ENCODE data around the gene TMEM212. TPM values are rescaled to one million over a fixed set of nuclear protein-coding genes. Genes with fewer than 3 reads are reported as not detected.

TMEM212 gene
- total and polyA plus RNA-seq, 9 of the 15 experiments (the other 6 are each of a cell fraction or from before 2014, with no cell fraction given), result not detected

DNA sequence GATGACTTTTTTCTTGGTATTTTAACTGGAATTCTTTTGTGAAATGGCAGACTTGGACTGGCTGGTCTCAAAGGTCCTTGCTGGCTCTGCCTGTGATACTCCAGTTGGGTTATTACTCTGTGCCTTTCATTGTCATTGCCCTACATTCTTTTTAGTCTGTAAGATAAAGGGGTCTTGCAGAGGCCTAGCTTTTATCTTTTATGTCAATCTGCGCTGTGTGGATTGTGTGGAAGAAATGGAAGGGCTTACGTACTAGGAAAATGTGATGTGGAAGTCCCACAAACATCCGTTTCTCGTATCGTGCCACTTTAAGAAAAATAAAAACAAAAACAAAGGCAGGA lies 8.7 kb upstream of the TMEM212 start:
- Histone ChIP-seq H3K9me3 (replicated peaks; ENCODE audit: control insufficient read depth, insufficient read depth, low read depth, low read length) (no peaks in the 10 kb centered on the region), H3K79me2 (ENCODE audit: control insufficient read depth, insufficient read depth, low read length) (no peaks in the 10 kb centered on the region), H3K27me3 (ENCODE audit: control insufficient read depth in 2 of 2, insufficient read depth in 2 of 2, low read length in 2 of 2) (no peaks in the 10 kb centered on the region), H2AFZ (ENCODE audit: low read depth, low read length) (0 out of 2 replicates have a peak overlapping the region, but pooled peaks have one; percentile 35), H3K4me3 (no peak overlapping the region), H4K20me1 (replicated peaks; ENCODE audit: control insufficient read depth, insufficient read depth, low read length) (no peaks in the 10 kb centered on the region), H3K4me2 (ENCODE audit: insufficient read depth, low read length) (no peak overlapping the region), H3K9ac (ENCODE audit: insufficient read depth in 1 of 2, low read depth in 2 of 2, low read length in 2 of 2) (no peak overlapping the region), H3K9me1 (ENCODE audit: control insufficient read depth, insufficient read depth, low read length) (no peaks in the 10 kb centered on the region), H3K4me1 (replicated peaks in 1 of 2; ENCODE audit: control insufficient read depth in 2 of 2, insufficient read depth in 2 of 2, low read length in 2 of 2) (peaks cover 0 to 15% of the 10 kb centered on the region in 2 experiments; a peak in 3 of 5 replicates), H3K27ac (ENCODE audit: extremely low read depth, low read depth, low read length) (no peak overlapping the region), H3K36me3 (ENCODE audit: control insufficient read depth, insufficient read depth, low read length) (no peaks in the 10 kb centered on the region)
- POLR2A ChIA-PET, result interaction anchor here (0.7 to 1.4 kb wide), 2 partner anchors 213 to 446 kb away, joined by 3 to 4 read pairs; no protein-coding TSS in a partner anchor
- no peak for FAIRE-seq
- in situ Hi-C loops (cut with MboI) (no loop called here), intact Hi-C loops (cut with micrococcal nuclease) (loop anchor here (2.0 to 10.0 kb wide), 4 partner anchors 222 to 874 kb away; no protein-coding TSS in a partner anchor)
- ATAC-seq, result no peak; the same call in 2 of the 3 replicates
- no peak for DNase-seq (ENCODE audit: extremely low read depth in 1 of 4, low spot score in 3 of 4)
- no peak for TF ChIP-seq SETDB1 (IDR thresholded peaks at IDR 0.05; ENCODE audit: low read length)
- 0 out of 2 replicates have a peak, but pooled peaks have one; percentile 8 for TF ChIP-seq MEF2D (tag; conservative IDR thresholded peaks at IDR 0.05; ENCODE audit: low read depth)
- TF ChIP-seq, protein P1, sequence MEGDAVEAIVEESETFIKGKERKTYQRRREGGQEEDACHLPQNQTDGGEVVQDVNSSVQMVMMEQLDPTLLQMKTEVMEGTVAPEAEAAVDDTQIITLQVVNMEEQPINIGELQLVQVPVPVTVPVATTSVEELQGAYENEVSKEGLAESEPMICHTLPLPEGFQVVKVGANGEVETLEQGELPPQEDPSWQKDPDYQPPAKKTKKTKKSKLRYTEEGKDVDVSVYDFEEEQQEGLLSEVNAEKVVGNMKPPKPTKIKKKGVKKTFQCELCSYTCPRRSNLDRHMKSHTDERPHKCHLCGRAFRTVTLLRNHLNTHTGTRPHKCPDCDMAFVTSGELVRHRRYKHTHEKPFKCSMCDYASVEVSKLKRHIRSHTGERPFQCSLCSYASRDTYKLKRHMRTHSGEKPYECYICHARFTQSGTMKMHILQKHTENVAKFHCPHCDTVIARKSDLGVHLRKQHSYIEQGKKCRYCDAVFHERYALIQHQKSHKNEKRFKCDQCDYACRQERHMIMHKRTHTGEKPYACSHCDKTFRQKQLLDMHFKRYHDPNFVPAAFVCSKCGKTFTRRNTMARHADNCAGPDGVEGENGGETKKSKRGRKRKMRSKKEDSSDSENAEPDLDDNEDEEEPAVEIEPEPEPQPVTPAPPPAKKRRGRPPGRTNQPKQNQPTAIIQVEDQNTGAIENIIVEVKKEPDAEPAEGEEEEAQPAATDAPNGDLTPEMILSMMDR (IDR thresholded peaks at IDR 0.05 in 2 of 3, conservative IDR thresholded peaks at IDR 0.05 in 1 of 3; ENCODE audit: insufficient read depth in 2 of 3, low read depth in 1 of 3, low read length in 3 of 3), result 0 out of 6 replicates have a peak, but pooled peaks of 1 of the 3 experiments have one; percentile 1
- 35% methylated on average over 5 of the region's 5 CpGs for whole genome bisulfite sequencing (ENCODE audit: insufficient coverage, low coverage, missing lambda C conversion rate)
- BruUV-seq (replicated peaks), result no TSS peak
- CTCF ChIA-PET (ENCODE audit: low intra/inter-chr PET ratio), result interaction anchor here (0.6 to 2.2 kb wide), 3 partner anchors 30 to 873 kb away, joined by 3 to 20 read pairs (median 10); no protein-coding TSS in a partner anchor
